Activated CD4-positive, alpha-beta T cell treated with anti-CD3 and anti-CD28 coated beads, Interleukin-2, amount 50 U/mL, for 4 hours (primary cell): ENCODE results near the gene ENOSF1.
A peak's percentile ranks its signal among the peaks of the same experiment; 100 is the strongest.
"Not testable (repeated sequence)": the region's sequence is repeated elsewhere in the genome, so short reads cannot be mapped to it uniquely, and the experiment has no call there.

Source experiments
- DNase-seq, 2 experiments: peaks; one replicate each; pipeline ENCODE4 v3.0.0-alpha.2; 2020

ENOSF1 gene

DNA sequence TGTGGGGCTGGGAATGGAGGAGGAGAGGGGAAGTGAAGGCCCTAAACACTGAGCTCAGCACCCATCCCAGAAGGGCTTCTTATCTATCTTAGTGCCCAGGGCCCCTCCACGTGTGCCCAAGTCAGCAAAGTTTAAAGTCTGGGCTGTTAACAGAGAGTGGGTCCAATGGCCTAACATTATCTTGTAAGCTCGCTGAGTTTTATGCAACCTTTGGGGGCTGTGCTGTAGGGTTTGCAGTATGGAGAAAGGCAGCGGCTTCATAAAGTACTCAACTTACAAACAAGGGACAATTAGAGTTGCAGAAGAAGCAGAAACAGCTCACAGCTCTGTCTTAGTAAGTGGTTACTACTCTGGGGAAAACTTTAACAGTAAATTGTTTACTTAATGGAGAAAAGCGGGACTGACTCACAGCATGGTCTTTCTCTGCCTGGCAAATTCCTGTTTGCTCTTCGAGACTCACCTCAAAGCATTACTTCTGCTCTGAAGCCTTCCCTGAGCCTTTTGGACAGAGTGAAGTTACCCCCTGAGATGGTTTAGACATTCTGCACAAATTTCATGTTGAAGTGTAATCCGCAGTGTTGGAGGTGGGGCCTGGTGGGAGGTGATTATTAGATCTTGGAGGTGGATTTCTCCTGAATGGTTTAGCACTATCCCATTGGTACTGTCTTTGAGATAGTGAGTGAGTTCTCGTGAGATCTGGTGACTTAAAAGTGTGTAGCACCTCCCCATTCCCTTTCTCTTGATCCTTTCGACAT, 9.0 kb downstream of the ENOSF1 start:
- no peak for DNase-seq

- DNase-seq: no peak
Observed at GRCh38 chr18:697800-698199, 14.6 kb downstream of the ENOSF1 start.

DNA sequence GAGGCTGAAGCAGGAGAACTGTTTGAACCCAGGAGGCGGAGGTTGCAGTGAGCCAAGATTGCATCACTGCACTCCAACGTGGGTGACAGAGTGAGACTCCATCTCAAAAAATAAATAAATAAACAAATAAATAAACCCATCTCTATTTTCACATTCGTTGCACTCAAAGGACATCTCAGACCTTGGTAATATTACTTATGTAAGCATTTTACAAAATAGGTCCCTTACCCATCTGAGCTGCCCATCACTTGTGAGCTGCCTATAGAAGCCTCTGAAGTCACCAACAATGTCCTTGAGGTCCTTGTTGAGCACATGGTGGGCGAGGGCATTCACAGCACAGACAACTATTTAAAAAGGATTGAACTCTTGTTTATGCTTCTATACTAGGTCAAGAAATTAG, 15.4 kb downstream of the ENOSF1 start:
- no peak for DNase-seq

DNA sequence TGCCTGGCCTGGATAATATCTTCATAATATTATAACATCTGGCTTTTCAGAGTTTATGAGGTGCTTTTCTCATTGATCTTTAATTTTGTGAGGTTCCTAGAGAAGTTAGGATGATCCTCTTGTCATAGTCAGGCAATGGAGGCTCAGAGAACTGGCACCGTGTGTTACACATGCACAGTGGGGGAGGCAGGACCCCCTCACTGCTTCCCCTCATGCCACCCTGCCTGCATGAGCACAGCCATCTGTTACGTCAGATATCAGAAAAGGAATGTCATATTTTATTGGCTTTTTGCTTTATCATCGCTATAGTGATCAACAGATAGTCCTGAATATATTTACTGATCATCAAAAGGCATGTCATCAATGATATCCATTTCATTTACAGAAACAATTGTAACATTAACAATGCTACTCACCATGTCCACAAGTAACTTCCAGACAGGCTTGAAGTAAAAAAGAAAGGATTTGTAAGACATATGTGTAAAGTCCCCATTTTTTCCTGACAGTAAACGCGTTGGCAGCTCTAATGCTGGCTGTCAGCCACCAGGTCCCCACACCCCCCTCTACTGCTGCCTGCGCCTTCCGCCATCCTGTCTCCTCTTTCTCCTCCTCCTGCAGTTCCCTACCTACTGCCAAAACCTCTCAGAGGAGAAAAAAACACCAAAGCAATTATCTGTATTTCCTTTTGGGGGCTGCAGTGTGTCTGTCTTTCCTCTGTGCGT, 18.8 kb downstream of the ENOSF1 start:
- DNase-seq: no peak

DNA sequence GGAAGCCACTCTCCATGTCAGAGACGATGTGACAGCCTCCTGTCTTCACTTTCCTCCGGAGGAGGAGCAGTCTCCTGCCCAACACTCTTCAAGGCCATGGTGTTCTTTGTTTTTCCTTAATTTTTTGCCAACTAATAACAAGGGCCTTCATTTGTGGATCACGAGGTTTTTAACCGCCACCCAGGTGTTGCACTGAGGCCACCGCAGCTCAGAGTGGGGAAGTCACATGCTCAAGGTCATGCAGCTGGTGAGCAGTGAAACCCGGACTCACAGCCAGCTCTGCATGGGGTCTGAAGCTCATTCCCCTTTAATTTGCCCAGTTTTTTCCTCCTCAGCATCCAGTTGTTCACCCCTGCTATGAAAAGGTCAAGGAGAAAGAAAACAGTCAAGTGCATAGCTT, 19.6 kb downstream of the ENOSF1 start:
- no peak for DNase-seq

GRCh38 chr18:688323-688722, 24.1 kb downstream of the ENOSF1 start:
- DNase-seq: no peak

GRCh38 chr18:686339-687111, 25.9 kb downstream of the ENOSF1 start:
- no peak for DNase-seq

GRCh38 chr18:685438-685837, 27.0 kb downstream of the ENOSF1 start:
- DNase-seq: no peak

DNA sequence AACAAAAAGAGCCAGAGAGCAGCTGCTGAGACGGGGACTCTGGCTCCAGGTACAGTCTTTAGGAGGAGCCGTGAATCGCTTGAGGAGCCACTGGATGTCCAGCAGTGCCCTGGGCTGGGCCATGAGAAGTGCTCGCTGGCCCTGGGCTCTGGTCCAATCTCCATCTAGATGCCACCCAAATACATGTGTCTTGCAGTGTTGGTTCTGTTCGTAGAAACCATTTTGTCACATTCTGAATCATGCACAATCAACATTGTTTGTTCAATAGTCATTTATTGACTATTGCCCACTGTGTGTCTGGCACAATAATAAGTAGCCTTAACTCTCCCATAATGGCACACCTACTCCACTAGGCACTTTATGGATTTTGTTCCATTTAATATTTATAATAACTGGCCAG, 28.9 kb downstream of the ENOSF1 start:
- no peak for DNase-seq

DNA sequence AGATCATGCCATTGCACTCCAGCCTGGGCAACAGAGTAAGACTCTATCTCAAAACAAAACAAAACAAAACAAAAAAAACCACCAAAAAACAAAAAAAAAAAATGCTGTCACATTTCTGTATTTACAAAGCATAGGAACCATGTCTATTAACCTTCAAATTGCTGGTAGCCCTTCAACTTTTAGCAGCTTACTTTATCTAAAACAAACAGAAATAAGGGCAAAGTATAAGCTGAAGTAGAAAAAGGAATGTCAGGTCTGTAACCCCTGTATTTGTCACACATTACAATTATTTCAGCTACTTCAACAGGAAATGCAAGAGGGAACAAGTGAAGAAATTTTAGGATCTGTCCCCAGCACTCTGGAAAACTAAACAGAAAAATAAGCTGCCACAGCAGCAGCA, 29.6 kb downstream of the ENOSF1 start:
- DNase-seq: no peak

- DNase-seq: not testable (repeated sequence)
Observed at GRCh38 chr18:682416-682815, 30.0 kb downstream of the ENOSF1 start.

- peak in 1 of 2 experiments; percentile 16 for DNase-seq
Observed at GRCh38 chr18:681985-682384, 30.4 kb downstream of the ENOSF1 start.

DNA sequence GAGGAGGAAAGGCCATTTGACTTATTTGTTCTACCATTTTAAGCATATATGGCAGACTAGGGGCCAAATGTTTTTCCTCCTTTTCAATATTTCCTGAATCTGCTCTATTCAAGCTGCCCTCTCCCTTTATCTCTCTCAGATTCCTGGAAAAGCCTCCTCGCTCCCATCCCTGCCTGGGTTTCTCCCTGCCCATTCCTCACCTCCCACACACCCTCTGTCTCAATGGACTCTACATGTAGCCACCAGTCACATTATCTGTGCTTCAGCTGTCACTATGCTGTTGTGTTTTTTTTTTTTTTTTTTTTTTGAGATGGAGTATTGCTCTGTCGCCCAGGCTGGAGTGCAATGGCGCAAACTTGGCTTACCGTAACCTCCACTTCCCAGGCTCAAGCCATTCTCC, 32.0 kb downstream of the ENOSF1 start:
- DNase-seq: no peak

GRCh38 chr18:679516-679915, 32.9 kb downstream of the ENOSF1 start:
- DNase-seq: no peak

DNA sequence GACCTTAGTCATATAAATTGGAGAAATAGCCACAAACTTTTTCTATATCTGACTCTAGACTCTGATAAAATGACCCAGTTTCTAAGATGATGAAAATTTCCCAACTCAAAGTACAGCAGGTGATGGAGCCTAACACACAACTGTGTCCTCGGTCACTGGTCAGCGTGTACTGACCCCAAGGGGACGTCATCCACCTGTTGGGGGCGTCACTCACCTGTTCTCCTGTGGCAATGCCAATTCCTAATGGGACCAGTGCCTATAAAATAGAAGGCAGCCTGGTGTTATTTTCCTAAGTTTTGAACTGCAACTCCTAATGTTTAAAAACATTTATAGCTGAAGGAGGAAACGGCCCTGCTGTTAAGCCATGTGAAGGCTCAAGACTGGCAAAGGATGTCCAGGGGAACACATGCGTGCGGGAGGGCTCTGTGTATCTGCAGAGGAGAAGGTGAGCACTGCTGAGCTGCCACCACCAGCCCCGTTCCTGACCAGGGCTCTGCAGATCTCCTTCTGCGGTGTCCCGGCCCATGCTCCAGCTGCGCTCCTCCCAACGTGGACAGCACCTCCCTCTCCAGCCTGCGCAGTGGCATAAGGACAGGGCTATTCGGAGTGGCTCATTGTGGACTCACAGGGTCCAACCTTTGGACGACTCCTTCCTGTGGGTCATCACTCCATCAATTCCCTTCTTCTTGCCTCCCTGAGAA, 33.8 kb downstream of the ENOSF1 start:
- no peak for DNase-seq

GRCh38 chr18:677951-678381, 34.5 kb downstream of the ENOSF1 start:
- no peak for DNase-seq

- DNase-seq: no peak
Observed at GRCh38 chr18:677145-677544, 35.3 kb downstream of the ENOSF1 start.

DNA sequence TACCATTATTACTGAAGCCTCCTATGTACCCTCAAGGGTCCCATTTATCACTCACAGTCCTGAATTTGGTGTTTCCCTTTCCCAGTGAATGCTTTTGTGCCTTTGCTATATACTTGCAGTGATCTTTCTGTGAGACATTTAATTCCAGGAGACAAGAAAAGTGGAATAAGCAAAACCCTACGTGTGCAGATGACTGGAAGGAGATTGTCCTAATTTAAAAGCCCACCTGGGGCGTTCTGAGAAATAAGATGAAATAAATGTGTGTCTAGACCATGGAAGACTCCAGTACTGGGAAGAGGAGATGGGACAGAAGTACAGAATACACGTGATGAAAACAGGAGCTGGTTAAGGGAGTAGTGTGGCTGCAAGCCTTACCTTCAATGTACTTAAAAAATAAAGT, 35.7 kb downstream of the ENOSF1 start:
- no peak for DNase-seq

GRCh38 chr18:676069-676468, 36.4 kb downstream of the ENOSF1 start:
- no peak for DNase-seq

- DNase-seq: no peak
Observed at GRCh38 chr18:675307-675706, 37.1 kb downstream of the ENOSF1 start.

DNA sequence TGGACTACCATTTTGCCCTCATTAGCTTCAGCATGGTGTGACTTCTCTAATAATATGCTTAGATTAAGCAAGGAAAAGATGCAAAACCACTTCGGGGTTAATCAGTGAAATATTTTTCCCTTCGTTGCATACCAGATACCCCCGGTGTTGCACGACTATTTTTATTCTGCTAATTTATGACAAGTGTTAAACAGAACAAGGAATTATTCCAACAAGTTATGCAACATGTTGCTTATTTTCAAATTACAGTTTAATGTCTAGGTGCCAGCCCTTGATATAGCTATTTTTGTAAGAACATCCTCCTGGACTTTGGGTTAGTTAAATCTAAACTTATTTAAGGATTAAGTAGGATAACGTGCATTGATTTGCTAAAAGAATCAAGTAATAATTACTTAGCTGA, 38.7 kb downstream of the ENOSF1 start:
- DNase-seq: no peak

DNA sequence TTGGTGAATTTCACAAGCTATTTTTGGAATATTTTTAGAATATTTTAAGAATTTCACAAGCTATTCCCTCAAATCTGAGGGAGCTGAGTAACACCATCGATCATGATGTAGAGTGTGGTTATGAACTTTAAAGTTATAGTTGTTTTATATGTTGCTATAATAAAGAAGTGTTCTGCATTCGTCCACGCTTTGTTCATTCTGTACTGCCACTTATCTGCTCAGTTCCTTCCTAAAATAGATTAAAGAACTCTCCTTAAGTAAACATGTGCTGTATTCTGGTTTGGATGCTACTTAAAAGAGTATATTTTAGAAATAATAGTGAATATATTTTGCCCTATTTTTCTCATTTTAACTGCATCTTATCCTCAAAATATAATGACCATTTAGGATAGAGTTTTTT, 39.1 kb downstream of the ENOSF1 start:
- DNase-seq: no peak

- no peak for DNase-seq
Observed at GRCh38 chr18:671405-671804, 41.0 kb downstream of the ENOSF1 start.
